ENCODE measurements around the gene ALG12. TPM values are rescaled to one million over a fixed set of nuclear protein-coding genes. Genes with fewer than 3 reads are reported as not detected.

Gene ALG12
- total RNA-seq, 4 donors from 2014 or later = 5.9 to 13.9 (median 9.2) TPM

- no peak for TF ChIP-seq CTCF (IDR thresholded peaks at IDR 0.05; ENCODE audit: low read depth)
Measured at GRCh38 chr22:49918911-49919881, 958 bp upstream of the ALG12 start.

DNA sequence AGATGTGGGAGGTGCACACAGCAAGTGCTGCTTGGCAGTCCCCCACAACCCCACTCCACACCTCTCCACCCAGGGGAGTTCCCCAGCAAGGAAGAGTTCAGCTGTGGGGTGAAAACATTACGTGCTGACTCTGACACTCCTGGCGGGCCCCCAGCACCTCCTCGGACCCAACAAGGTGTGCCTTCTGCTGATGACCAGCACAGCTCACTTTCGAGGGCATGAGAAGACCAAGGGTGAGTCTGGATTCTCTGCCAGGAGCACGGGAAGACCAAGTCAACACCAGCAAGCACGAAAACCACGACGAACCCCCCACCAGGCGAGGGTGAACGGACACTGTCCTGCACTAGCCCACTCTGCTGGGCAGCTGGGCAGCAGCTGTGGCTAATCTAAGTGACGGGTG, 1.4 kb downstream of the ALG12 start:
- no peak for TF ChIP-seq CTCF (IDR thresholded peaks at IDR 0.05; ENCODE audit: low read depth)

DNA sequence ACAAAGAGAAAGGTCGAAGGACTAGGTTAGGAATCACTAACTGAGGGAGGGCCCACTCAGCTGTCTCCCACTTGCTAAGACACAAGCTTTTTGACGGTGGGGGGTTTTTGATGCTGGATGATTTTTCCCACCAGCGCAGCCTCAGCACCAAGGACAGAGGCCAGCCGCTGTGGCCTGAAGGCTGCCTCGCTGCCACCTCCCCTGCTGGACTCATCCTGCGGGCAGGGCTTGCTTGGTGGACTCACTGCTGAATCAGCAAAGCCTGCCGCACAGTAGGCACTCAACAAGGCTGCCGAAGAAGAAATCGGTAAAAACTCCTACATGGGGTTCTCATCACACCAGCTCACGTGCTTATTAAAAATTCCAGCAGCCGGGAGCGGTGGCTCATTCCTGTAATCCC, 2.6 kb downstream of the ALG12 start:
- TF ChIP-seq CTCF (IDR thresholded peaks at IDR 0.05; ENCODE audit: low read depth) = no peak

DNA sequence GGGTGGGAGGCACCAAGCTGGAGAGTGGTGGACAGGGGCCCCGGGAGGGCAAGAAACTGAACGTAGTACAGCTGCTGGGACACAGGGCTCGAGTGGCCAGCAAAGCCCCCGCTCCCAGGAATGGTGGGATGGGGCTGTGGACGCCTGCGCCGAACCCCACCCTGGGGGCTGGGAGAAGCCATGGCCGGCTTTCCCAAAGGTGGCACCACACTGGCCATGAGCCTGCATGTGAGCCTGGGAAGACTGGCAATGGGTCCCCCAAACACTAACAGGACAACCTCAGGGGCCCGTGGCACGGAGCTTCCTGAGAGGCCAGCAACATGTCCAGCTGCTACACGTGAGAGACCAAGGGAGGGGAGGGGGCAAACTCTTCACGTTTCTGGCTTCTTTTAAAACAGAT, 4.0 kb downstream of the ALG12 start:
- TF ChIP-seq CTCF (IDR thresholded peaks at IDR 0.05; ENCODE audit: low read depth) = no peak

- TF ChIP-seq CTCF (IDR thresholded peaks at IDR 0.05; ENCODE audit: low read depth) = no peak
Measured at GRCh38 chr22:49913446-49913845, 4.8 kb downstream of the ALG12 start.

- no peak for TF ChIP-seq CTCF (IDR thresholded peaks at IDR 0.05; ENCODE audit: low read depth)
Measured at GRCh38 chr22:49913026-49913425, 5.2 kb downstream of the ALG12 start.

GRCh38 chr22:49911881-49912625, 6.2 kb downstream of the ALG12 start:
- no peak for TF ChIP-seq CTCF (IDR thresholded peaks at IDR 0.05; ENCODE audit: low read depth)
